CD14-positive monocyte (primary cell): ENCODE data around the gene SCN8A. TPM values are rescaled to one million over a fixed set of nuclear protein-coding genes. Genes with fewer than 3 reads are reported as not detected.

Experiments
- DNase-seq, 3 donors: peaks; one replicate each; pipeline ENCODE4 v3.0.0-alpha.2; 2011 to 2022
- H2AFZ ChIP-seq: 2 replicates; pipeline ENCODE4 v1.6.0; 2012; ENCODE audit warnings: mild to moderate bottlenecking, low read depth, low read length, inconsistent platforms; ENCODE audit not compliant: insufficient read depth, poor library complexity, severe bottlenecking
- H3K27ac ChIP-seq, 2 donors: 1 replicate in 1 of 2; 2 replicates in 1 of 2; pipeline ENCODE4 v1.5.1; 2012 to 2013; ENCODE audit warnings: low read length in 2 of 2, control low read depth in 1 of 2, inconsistent platforms in 1 of 2, low read depth in 1 of 2, mild to moderate bottlenecking in 1 of 2
- H3K27me3 ChIP-seq, 2 donors: one replicate each; pipeline versions ENCODE4 v1.6.0 to v1.6.1; 2011 to 2013; ENCODE audit warnings: low read length in 2 of 2; ENCODE audit not compliant: control insufficient read depth in 2 of 2, insufficient read depth in 2 of 2
- H3K36me3 ChIP-seq, 2 donors: replicated peaks in 1 of 2; 1 replicate in 1 of 2; 2 replicates in 1 of 2; pipeline versions ENCODE4 v1.5.1 to v1.6.1; 2012 to 2013; ENCODE audit warnings: low read length in 2 of 2, control low read depth in 1 of 2, inconsistent platforms in 1 of 2, mild to moderate bottlenecking in 1 of 2; ENCODE audit not compliant: insufficient read depth in 2 of 2, control insufficient read depth in 1 of 2
- H3K4me1 ChIP-seq, 2 donors: 1 replicate in 1 of 2; 2 replicates in 1 of 2; pipeline versions ENCODE4 v1.5.1 to v1.6.1; 2012 to 2013; ENCODE audit warnings: low read length in 2 of 2, control low read depth in 1 of 2, inconsistent platforms in 1 of 2, mild to moderate bottlenecking in 1 of 2, moderate library complexity in 1 of 2; ENCODE audit not compliant: insufficient read depth in 2 of 2, control insufficient read depth in 1 of 2
- H3K4me2 ChIP-seq: replicated peaks from 2 replicates; pipeline ENCODE3; 2012; ENCODE audit warnings: low read length, moderate library complexity, mild to moderate bottlenecking; ENCODE audit not compliant: poor library complexity, severe bottlenecking; ENCODE audit errors: extremely low read depth
- H3K4me3 ChIP-seq, 3 experiments: fragments of 200-600 bp in 1 of 3; sonication (generic) in 1 of 3; replicated peaks in 1 of 3; 1 replicate in 2 of 3; 2 replicates in 1 of 3; pipeline ENCODE4 v1.5.1; 2011 to 2013; ENCODE audit warnings: low read length in 3 of 3, mild to moderate bottlenecking in 3 of 3, control low read depth in 2 of 3, low read depth in 2 of 3, inconsistent platforms in 1 of 3, moderate library complexity in 1 of 3
- H3K79me2 ChIP-seq: 2 replicates; pipeline ENCODE4 v1.6.0; 2012; ENCODE audit warnings: mild to moderate bottlenecking, control low read depth, inconsistent platforms, low read length, moderate library complexity; ENCODE audit not compliant: insufficient read depth
- H3K9ac ChIP-seq: 2 replicates; pipeline ENCODE4 v1.6.0; 2017; ENCODE audit warnings: low read length, mild to moderate bottlenecking; ENCODE audit not compliant: insufficient read depth, poor library complexity, severe bottlenecking
- H3K9me3 ChIP-seq, 2 donors: replicated peaks in 1 of 2; 1 replicate in 1 of 2; 2 replicates in 1 of 2; pipeline versions ENCODE4 v1.5.1 to v1.6.1; 2012 to 2013; ENCODE audit warnings: low read length in 2 of 2, control low read depth in 1 of 2; ENCODE audit not compliant: control insufficient read depth in 1 of 2, insufficient read depth in 1 of 2
- H4K20me1 ChIP-seq: 2 replicates; pipeline ENCODE4 v1.6.0; 2012; ENCODE audit warnings: mild to moderate bottlenecking, low read length, control low read depth, moderate library complexity; ENCODE audit not compliant: insufficient read depth
- H3K27ac Mint-ChIP-seq, 7 donors: one replicate each; pipeline ENCODE4 v1.8.0; 2020; ENCODE audit warnings: mild to moderate bottlenecking in 7 of 7, mixed read lengths in 7 of 7, moderate library complexity in 6 of 7, inconsistent platforms in 2 of 7
- H3K27me3 Mint-ChIP-seq, 3 donors: one replicate each; pipeline ENCODE4 v1.8.0; 2021 to 2022; ENCODE audit warnings: low read depth in 3 of 3, mild to moderate bottlenecking in 3 of 3, mixed read lengths in 3 of 3, moderate library complexity in 3 of 3, inconsistent platforms in 1 of 3
- H3K36me3 Mint-ChIP-seq, 2 donors: one replicate each; pipeline ENCODE4 v1.8.0; 2020; ENCODE audit warnings: mixed read lengths in 2 of 2, inconsistent platforms in 1 of 2, mild to moderate bottlenecking in 1 of 2
- H3K4me1 Mint-ChIP-seq: one replicate; pipeline ENCODE4 v1.8.0; 2020; ENCODE audit warnings: mild to moderate bottlenecking, mixed read lengths
- H3K4me3 Mint-ChIP-seq, 2 donors: one replicate each; pipeline ENCODE4 v1.8.0; 2020; ENCODE audit warnings: mild to moderate bottlenecking in 2 of 2, mixed read lengths in 2 of 2, moderate library complexity in 1 of 2
- H3K9me3 Mint-ChIP-seq, 7 donors: one replicate each; pipeline ENCODE4 v1.8.0; 2020 to 2022; ENCODE audit warnings: mixed read lengths in 7 of 7, mild to moderate bottlenecking in 6 of 7, moderate library complexity in 6 of 7, inconsistent platforms in 2 of 7
- CTCF ChIP-seq: fragments of 200-600 bp; IDR thresholded peaks from one replicate; pipeline ENCODE4 v1.8.0; 2022; ENCODE audit warnings: antibody characterized with exemption, mild to moderate bottlenecking
- WGBS: methylation state at CpG from one replicate; pipeline ENCODE4 v1.1.5; 2013; ENCODE audit warnings: missing lambda C conversion rate; ENCODE audit not compliant: insufficient coverage; 5-methylcytosine and 5-hydroxymethylcytosine counted together
- intact Hi-C, 2 donors: fragments of 100-400 bp; cut with micrococcal nuclease; formaldehyde crosslinking; loops; one replicate each; pipeline versions ENCODE4 v1.15.0 to v1.15.1; 2023
- polyA plus RNA-seq, 3 donors: library from polyadenylated mRNA; depleted of rRNA in 1 of 3; unstranded in 2 of 3; stranded (reverse) in 1 of 3; fragments of 300-500 nt in 2 of 3; fragments of >200 nt in 1 of 3; fragmentation: Illumina TruSeq in 2 of 3; gene quantifications; 1 replicate in 2 of 3; 2 replicates in 1 of 3; pipeline ENCODE4 v1.2.3, GENCODE V29; 2012 to 2021

Gene SCN8A
- polyA plus RNA-seq, 3 donors: 0.03 TPM; not detected in 2

DNA sequence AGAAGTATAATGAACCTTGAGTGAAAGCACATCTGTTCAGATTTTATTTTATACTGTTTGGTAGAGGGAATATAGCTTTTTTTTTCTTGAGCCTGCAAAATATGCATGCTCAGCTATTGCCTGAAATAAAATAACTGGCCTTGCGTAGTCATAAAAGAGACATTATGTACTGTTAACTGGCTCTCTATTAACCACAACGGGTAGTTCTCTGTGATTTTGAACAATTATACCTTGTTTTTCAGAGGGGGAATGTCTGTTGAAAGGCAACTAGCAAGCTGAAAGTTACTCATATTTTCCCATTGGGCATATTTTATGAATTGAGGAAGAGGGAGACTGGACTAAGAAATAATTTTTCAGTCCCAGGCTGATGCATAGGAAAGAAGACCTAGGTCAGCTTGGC, 194.9 kb downstream of the SCN8A start:
- no peak overlapping the region for H3K27ac ChIP-seq
- intact Hi-C loops: no loop called here
- Mint-ChIP-seq H3K27ac (no peak overlapping the region), H3K4me1 (peaks cover 15% of the 10 kb centered on the region), H3K9me3 (no peaks in the 10 kb centered on the region), H3K36me3 (no peaks in the 10 kb centered on the region), H3K27me3 (peaks cover 0 to 3% (median 3%) of the 10 kb centered on the region in 3 donors), H3K4me3 (no peak overlapping the region)
- H3K4me2 ChIP-seq: no peak overlapping the region
- 100% methylated on average over 1 of the region's 2 CpGs for WGBS
- H3K4me1 ChIP-seq: peaks cover 9% of the 10 kb centered on the region in 2 donors
- no peaks in the 10 kb centered on the region for H4K20me1 ChIP-seq
- H3K9me3 ChIP-seq: no peaks in the 10 kb centered on the region
- H3K79me2 ChIP-seq: no peaks in the 10 kb centered on the region
- no peak overlapping the region for H2AFZ ChIP-seq
- no peaks in the 10 kb centered on the region for H3K27me3 ChIP-seq
- no peak overlapping the region for H3K4me3 ChIP-seq
- no peak for TF ChIP-seq CTCF
- no peak for DNase-seq
- H3K36me3 ChIP-seq: no peaks in the 10 kb centered on the region
- H3K9ac ChIP-seq: no peak overlapping the region

DNA sequence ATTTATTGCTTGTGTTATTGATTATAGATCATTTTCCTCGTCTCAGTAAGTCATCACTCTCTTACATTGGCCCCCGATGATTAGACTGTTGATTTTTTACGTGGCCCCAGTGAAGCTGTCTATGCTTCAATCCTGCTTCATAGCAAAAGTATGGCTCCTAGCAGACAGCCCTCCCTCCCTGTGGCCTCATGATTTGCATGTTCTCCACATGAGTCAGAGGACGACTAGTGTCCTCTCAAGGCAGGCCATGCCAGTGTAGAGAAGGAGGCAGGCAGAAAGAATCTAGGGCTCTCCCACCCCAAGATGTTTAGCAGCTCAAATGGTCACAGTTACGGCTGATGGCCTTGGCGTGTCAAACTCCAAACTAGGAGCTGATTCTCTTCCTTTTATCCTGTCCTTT, 197.8 kb downstream of the SCN8A start:
- peaks cover 3% of the 10 kb centered on the region for H3K4me1 Mint-ChIP-seq
- H3K27ac ChIP-seq: no peak overlapping the region
- WGBS: 100% methylated on average over 6 of the region's 6 CpGs
- H3K27me3 ChIP-seq: no peaks in the 10 kb centered on the region
- DNase-seq: no peak
- H3K4me2 ChIP-seq: no peak overlapping the region
- no peak overlapping the region for H3K27ac Mint-ChIP-seq
- H3K36me3 Mint-ChIP-seq: no peaks in the 10 kb centered on the region
- no peaks in the 10 kb centered on the region for H3K4me1 ChIP-seq
- H3K4me3 Mint-ChIP-seq: no peak overlapping the region
- H3K4me3 ChIP-seq: no peak overlapping the region
- no peaks in the 10 kb centered on the region for H3K9me3 Mint-ChIP-seq
- H3K79me2 ChIP-seq: no peaks in the 10 kb centered on the region
- H3K27me3 Mint-ChIP-seq: peaks cover 0 to 3% (median 2%) of the 10 kb centered on the region in 3 donors
- no peak overlapping the region for H3K9ac ChIP-seq
- H4K20me1 ChIP-seq: no peaks in the 10 kb centered on the region
- no peaks in the 10 kb centered on the region for H3K9me3 ChIP-seq
- no peak overlapping the region for H2AFZ ChIP-seq
- intact Hi-C loops: no loop called here
- TF ChIP-seq CTCF: no peak
- no peaks in the 10 kb centered on the region for H3K36me3 ChIP-seq
